Measurements from ENCODE around the gene JAKMIP1.

Gene JAKMIP1

GRCh38 chr4:6208416-6208815 is 8.1 kb upstream of the JAKMIP1 start:
- TF ChIP-seq REST (IDR thresholded peaks at IDR 0.05; ENCODE audit: low read depth) (no peak), NFIC (IDR thresholded peaks at IDR 0.05) (no peak), CREB1 (IDR thresholded peaks at IDR 0.05; ENCODE audit: low read depth) (no peak), CEBPB (IDR thresholded peaks at IDR 0.05) (no peak), FOXM1 (IDR thresholded peaks at IDR 0.05; ENCODE audit: borderline replicate concordance, low read depth) (no peak), YY1 (IDR thresholded peaks at IDR 0.05; ENCODE audit: low read depth) (no peak)

GRCh38 chr4:6207602-6208001 is 7.3 kb upstream of the JAKMIP1 start:
- TF ChIP-seq TEAD4 (IDR thresholded peaks at IDR 0.05) (no peak), TCF12 (IDR thresholded peaks at IDR 0.05; ENCODE audit: low read depth) (no peak), EP300 (IDR thresholded peaks at IDR 0.05; ENCODE audit: borderline replicate concordance) (no peak), MAX (IDR thresholded peaks at IDR 0.05) (no peak), FOXM1 (IDR thresholded peaks at IDR 0.05; ENCODE audit: borderline replicate concordance, low read depth) (no peak), NFIC (IDR thresholded peaks at IDR 0.05) (no peak), EGR1 (IDR thresholded peaks at IDR 0.05) (no peak), CEBPB (IDR thresholded peaks at IDR 0.05) (no peak), ZBTB7A (IDR thresholded peaks at IDR 0.05; ENCODE audit: low read depth) (no peak), RAD21 (IDR thresholded peaks at IDR 0.05; ENCODE audit: low read depth) (no peak), USF1 (IDR thresholded peaks at IDR 0.05) (no peak), TAF1 (IDR thresholded peaks at IDR 0.05; ENCODE audit: low read depth) (no peak), CREB1 (IDR thresholded peaks at IDR 0.05; ENCODE audit: low read depth) (no peak)

GRCh38 chr4:6206771-6207290 is 6.5 kb upstream of the JAKMIP1 start:
- TF ChIP-seq TAF1 (IDR thresholded peaks at IDR 0.05; ENCODE audit: low read depth) (no peak), NFIC (IDR thresholded peaks at IDR 0.05) (no peak), USF1 (IDR thresholded peaks at IDR 0.05) (no peak)

- TF ChIP-seq YY1 (IDR thresholded peaks at IDR 0.05; ENCODE audit: low read depth) (no peak), CEBPB (IDR thresholded peaks at IDR 0.05) (no peak), TCF12 (IDR thresholded peaks at IDR 0.05; ENCODE audit: low read depth) (no peak), NFIC (IDR thresholded peaks at IDR 0.05) (no peak), TAF1 (IDR thresholded peaks at IDR 0.05; ENCODE audit: low read depth) (no peak)
Measured at GRCh38 chr4:6205973-6206372, 5.6 kb upstream of the JAKMIP1 start.

- no peak for TF ChIP-seq ZBTB7A (IDR thresholded peaks at IDR 0.05; ENCODE audit: low read depth)
- TF ChIP-seq YY1 (IDR thresholded peaks at IDR 0.05; ENCODE audit: low read depth), result no peak
- TF ChIP-seq CEBPB (IDR thresholded peaks at IDR 0.05), result no peak
- no peak for TF ChIP-seq MAX (IDR thresholded peaks at IDR 0.05)
- TF ChIP-seq FOXM1 (IDR thresholded peaks at IDR 0.05; ENCODE audit: borderline replicate concordance, low read depth), result no peak
- no peak for TF ChIP-seq TEAD4 (IDR thresholded peaks at IDR 0.05)
- TF ChIP-seq TAF1 (IDR thresholded peaks at IDR 0.05; ENCODE audit: low read depth), result no peak
- no peak for TF ChIP-seq USF1 (IDR thresholded peaks at IDR 0.05)
- TF ChIP-seq NFIC (IDR thresholded peaks at IDR 0.05), result no peak
- no peak for TF ChIP-seq CREB1 (IDR thresholded peaks at IDR 0.05; ENCODE audit: low read depth)
- no peak for TF ChIP-seq REST (IDR thresholded peaks at IDR 0.05; ENCODE audit: low read depth)
- TF ChIP-seq EP300 (IDR thresholded peaks at IDR 0.05; ENCODE audit: borderline replicate concordance), result no peak
- no peak for TF ChIP-seq TCF12 (IDR thresholded peaks at IDR 0.05; ENCODE audit: low read depth)
- TF ChIP-seq EGR1 (IDR thresholded peaks at IDR 0.05), result no peak
- TF ChIP-seq RAD21 (IDR thresholded peaks at IDR 0.05; ENCODE audit: low read depth), result no peak
Measured at GRCh38 chr4:6205567-6205931, 5.2 kb upstream of the JAKMIP1 start.

- no peak for TF ChIP-seq MAX (IDR thresholded peaks at IDR 0.05)
- TF ChIP-seq REST (IDR thresholded peaks at IDR 0.05; ENCODE audit: low read depth), result no peak
- TF ChIP-seq TCF12 (IDR thresholded peaks at IDR 0.05; ENCODE audit: low read depth), result no peak
- TF ChIP-seq EP300 (IDR thresholded peaks at IDR 0.05; ENCODE audit: borderline replicate concordance), result no peak
Measured at GRCh38 chr4:6204871-6205566, 4.7 kb upstream of the JAKMIP1 start.
